HFF-Myc (cell line): ENCODE results near the gene COL5A1.

ENCODE experiments used
- DNase-seq: peaks from one replicate; pipeline ENCODE4 v3.0.0-alpha.2; 2011; ENCODE audit warnings: low read depth; ENCODE audit errors: extremely low read depth
- H3K4me3 ChIP-seq: replicated peaks from 2 replicates; pipeline ENCODE4 v1.5.1; 2011; ENCODE audit warnings: low read depth, mild to moderate bottlenecking, control low read depth, low read length
- TF ChIP-seq, protein P1 (sequence below): IDR thresholded peaks from 2 replicates; pipeline ENCODE4 v1.5.1; 2012; ENCODE audit warnings: mild to moderate bottlenecking, low read depth, low read length, control low read depth; ENCODE audit errors: missing control alignments

Gene COL5A1

DNA sequence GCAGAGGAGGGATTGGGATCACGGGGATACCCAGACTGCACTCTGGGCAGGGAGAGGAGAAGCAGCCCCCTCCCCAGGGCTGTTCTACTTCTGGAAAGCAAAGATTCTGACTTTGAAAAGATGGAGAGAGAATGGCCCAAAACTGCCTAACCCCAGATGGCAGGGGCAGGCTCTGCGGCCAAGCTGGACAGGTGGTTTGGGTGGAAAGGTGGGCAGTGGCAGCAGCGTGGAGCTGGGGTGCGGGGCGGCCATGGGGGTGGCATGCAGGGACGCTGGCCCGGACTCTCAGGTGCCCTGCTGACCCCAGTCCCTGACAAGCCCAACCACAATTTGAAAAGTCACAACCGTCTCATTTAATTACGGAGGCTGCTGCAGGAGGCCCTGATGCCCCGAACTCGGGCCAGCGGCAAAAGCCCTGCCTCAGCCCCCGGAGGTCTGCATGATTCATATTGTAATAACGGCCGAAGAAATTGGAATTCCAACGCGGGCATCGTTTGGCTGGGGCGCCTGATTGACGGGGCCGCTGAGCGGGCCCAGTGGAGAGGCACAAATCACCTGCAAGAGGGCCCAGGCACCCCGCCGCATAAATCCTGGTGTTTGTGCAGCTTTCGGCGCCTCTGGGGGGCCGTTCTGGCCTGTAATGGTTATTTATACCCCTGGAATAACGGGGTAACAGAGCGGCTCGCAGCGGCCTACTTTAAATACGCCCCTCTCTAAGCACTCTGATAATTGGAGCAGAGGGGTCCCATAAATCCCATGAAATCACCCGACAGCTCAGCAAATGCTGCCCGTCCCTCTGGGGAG lies 197.2 kb downstream of the COL5A1 start:
- no peak for DNase-seq
- no peak overlapping the region for H3K4me3 ChIP-seq
- TF ChIP-seq, protein P1, sequence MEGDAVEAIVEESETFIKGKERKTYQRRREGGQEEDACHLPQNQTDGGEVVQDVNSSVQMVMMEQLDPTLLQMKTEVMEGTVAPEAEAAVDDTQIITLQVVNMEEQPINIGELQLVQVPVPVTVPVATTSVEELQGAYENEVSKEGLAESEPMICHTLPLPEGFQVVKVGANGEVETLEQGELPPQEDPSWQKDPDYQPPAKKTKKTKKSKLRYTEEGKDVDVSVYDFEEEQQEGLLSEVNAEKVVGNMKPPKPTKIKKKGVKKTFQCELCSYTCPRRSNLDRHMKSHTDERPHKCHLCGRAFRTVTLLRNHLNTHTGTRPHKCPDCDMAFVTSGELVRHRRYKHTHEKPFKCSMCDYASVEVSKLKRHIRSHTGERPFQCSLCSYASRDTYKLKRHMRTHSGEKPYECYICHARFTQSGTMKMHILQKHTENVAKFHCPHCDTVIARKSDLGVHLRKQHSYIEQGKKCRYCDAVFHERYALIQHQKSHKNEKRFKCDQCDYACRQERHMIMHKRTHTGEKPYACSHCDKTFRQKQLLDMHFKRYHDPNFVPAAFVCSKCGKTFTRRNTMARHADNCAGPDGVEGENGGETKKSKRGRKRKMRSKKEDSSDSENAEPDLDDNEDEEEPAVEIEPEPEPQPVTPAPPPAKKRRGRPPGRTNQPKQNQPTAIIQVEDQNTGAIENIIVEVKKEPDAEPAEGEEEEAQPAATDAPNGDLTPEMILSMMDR, result no peak

DNA sequence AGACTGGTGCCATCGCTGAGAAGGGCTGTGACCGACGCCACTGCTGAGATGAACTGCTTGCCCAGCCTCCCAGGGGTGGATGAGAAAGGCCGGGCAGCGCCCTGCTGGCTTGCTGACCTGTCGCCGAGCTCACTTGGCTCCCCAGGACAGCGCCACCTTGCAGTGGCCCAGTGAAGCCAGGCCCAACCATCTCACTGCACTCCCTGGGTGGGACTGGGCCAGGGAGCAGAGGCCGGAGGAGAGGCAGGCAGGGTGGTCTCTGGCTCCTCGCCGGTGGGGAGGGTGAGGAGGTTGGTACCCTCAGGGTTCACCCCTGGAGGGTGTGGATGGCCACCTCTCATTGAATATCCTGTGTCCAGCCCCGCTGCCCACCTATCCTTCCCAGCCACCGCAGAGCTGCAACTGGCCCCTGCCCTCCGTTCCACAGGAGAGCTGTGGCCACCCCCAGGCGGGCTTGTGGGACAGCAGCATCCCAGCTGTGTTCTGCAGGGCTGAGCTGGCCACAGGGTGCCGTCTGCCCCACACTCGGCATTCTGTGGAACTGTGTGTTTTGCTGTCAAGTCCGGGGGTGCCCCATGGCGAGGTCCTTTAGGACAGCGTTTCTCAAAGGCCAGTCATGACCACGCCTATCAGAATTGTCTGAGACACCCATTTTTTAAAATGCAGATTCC lies 198.0 kb downstream of the COL5A1 start:
- DNase-seq, result no peak

DNA sequence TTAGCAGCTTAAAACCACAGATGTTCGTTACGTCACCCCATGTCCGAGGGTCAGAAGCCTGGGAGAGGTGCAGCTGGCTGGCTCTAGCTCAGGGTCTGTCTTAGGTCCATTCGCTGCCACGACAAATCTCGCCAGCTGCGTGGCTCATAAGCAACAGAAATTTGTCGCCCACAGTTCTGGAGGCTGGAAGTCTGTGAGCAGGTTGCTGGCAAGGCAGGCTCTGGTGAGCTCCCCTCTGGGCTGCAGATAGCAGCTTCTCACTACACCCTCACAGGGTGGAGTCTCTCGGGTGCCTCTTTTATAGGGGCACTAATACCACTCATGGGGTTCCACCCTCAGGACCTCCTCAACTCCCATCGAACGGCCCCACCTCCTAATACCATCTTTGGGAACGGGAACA lies 198.9 kb downstream of the COL5A1 start:
- H3K4me3 ChIP-seq, result no peak overlapping the region
- TF ChIP-seq, protein P1, result no peak
- DNase-seq, result no peak

More for the DNA sequence above, 198.0 kb downstream of the COL5A1 start:
- TF ChIP-seq, protein P1, result peak; percentile 16
- H3K4me3 ChIP-seq, result no peak overlapping the region

- DNase-seq, result no peak
- TF ChIP-seq, protein P1, result no peak
- H3K4me3 ChIP-seq, result no peak overlapping the region
Observed at GRCh38 chr9:134841180-134841904, 199.7 kb downstream of the COL5A1 start.

DNA sequence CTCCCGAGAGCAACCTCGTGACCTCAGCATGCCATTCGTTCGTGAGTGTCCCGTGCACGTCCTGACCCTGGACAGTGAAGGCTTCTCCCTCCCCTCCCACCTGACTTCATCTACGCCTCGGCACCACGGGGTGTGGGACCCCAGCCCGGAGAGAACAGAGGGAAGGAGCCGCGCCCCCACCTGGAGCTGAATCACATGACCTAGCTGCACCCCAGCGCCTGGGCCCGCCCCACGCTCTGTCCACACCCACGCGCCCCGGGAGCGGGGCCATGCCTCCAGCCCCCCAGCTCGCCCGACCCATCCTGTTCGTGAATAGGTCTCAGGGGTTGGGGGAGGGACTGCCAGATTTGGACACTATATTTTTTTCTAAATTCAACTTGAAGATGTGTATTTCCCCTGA lies 200.7 kb downstream of the COL5A1 start:
- TF ChIP-seq, protein P1, result no peak
- DNase-seq, result no peak
- H3K4me3 ChIP-seq, result no peak overlapping the region

DNA sequence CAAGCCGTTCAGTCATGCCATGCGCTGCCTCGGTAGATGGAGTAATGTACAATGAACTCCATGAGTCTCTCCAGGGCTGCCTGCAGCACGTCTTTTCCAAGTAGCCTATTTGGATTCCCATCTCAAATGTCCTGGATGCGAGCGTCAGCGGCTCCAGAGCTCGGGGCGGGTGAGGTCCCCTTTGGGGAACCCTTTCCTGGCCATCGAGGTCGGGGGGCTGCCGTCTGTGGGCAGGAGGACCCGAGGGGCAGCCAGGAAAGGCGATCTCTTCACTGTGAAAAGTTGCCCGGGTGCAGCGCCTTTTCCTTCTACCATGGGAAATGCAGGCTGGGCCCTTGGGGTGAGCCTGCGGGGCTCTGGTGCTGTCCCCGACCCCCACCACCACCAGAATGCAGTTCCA lies 202.1 kb downstream of the COL5A1 start:
- TF ChIP-seq, protein P1, result no peak
- H3K4me3 ChIP-seq, result no peak overlapping the region
- DNase-seq, result no peak
